Measurements from ENCODE around the gene HS6ST3. TPM values are rescaled to one million over a fixed set of nuclear protein-coding genes. Genes with fewer than 3 reads are reported as not detected.
"Not testable (repeated sequence)": the region's sequence is repeated elsewhere in the genome, so short reads cannot be mapped to it uniquely, and the experiment has no call there.

The HS6ST3 gene
- total and polyA plus RNA-seq, 2 donors (not counting 3 experiments of a cell fraction or from before 2014, with no cell fraction given): 0.03 to 0.15 TPM

- Histone ChIP-seq H3K79me2 (ENCODE audit: control insufficient read depth, insufficient read depth, low read length) (no peaks in the 10 kb centered on the region), H3K27me3 (ENCODE audit: control insufficient read depth in 2 of 2, insufficient read depth in 2 of 2, low read length in 2 of 2) (peaks cover 0 to 3% of the 10 kb centered on the region in 2 experiments), H4K20me1 (replicated peaks; ENCODE audit: control insufficient read depth, extremely low read depth, insufficient read depth, low read length) (no peaks in the 10 kb centered on the region), H3K4me2 (ENCODE audit: insufficient read depth, low read length) (no peak overlapping the region), H3K27ac (ENCODE audit: insufficient read depth, low read depth, low read length) (no peak overlapping the region), H3K9ac (replicated peaks; ENCODE audit: extremely low read depth, insufficient read depth, low read length) (no peak overlapping the region), H3K9me1 (replicated peaks; ENCODE audit: control insufficient read depth, extremely low read depth, insufficient read depth, low read length) (no peaks in the 10 kb centered on the region), H3K36me3 (ENCODE audit: control insufficient read depth in 2 of 2, extremely low read depth in 1 of 2, insufficient read depth in 2 of 2, low read length in 2 of 2) (no peaks in the 10 kb centered on the region), H3K4me3 (replicated peaks in 1 of 3; ENCODE audit: insufficient read depth in 1 of 3, low read depth in 1 of 3, low read length in 3 of 3) (no peak overlapping the region), H3K9me3 (replicated peaks; ENCODE audit: control insufficient read depth, insufficient read depth, low read length) (no peaks in the 10 kb centered on the region), H2AFZ (ENCODE audit: low read depth, low read length) (no peak overlapping the region), H3K4me1 (ENCODE audit: control insufficient read depth, extremely low read depth, insufficient read depth, low read length) (no peaks in the 10 kb centered on the region)
- TF ChIP-seq JUN (IDR thresholded peaks at IDR 0.05; ENCODE audit: borderline replicate concordance, insufficient read depth, insufficient read length, low read depth): no peak
- no peak for TF ChIP-seq MAX (IDR thresholded peaks at IDR 0.05; ENCODE audit: insufficient read depth, insufficient read length)
- TF ChIP-seq EZH2 (IDR thresholded peaks at IDR 0.05; ENCODE audit: borderline replicate concordance, low read depth, low read length, severe bottlenecking): no peak
- no peak for TF ChIP-seq POLR2AphosphoS5 (IDR thresholded peaks at IDR 0.05; ENCODE audit: insufficient read depth, low read depth, low read length)
- TF ChIP-seq GATA2 (IDR thresholded peaks at IDR 0.05; ENCODE audit: insufficient read depth, insufficient read length, low read depth, low read length): no peak
- TF ChIP-seq FOS (IDR thresholded peaks at IDR 0.05; ENCODE audit: borderline replicate concordance, insufficient read depth, low read length): no peak
- DNase-seq (ENCODE audit: low read depth, low spot score) (no peak), FAIRE-seq (no peak)
- intact Hi-C loops (cut with micrococcal nuclease) (no loop called here), dilution Hi-C loops (cut with MboI; ENCODE audit: extremely low pct_ligation_motif_present, low sequenced_read_pairs) (no loop called here)
- ChIA-PET POLR2A (no interaction called here), CTCF (no interaction called here)
- BruUV-seq (replicated peaks): no TSS peak
Observed at GRCh38 chr13:96104516-96104915, 14.6 kb downstream of the HS6ST3 start.

- H3K4me1 ChIP-seq (ENCODE audit: control insufficient read depth, extremely low read depth, insufficient read depth, low read length); CTCF ChIA-PET; H3K4me2 ChIP-seq (ENCODE audit: insufficient read depth, low read length); H3K27ac ChIP-seq (ENCODE audit: insufficient read depth, low read depth, low read length); H3K79me2 ChIP-seq (ENCODE audit: control insufficient read depth, insufficient read depth, low read length); H3K9me3 ChIP-seq (replicated peaks; ENCODE audit: control insufficient read depth, insufficient read depth, low read length); H3K4me3 ChIP-seq (replicated peaks in 1 of 3; ENCODE audit: insufficient read depth in 1 of 3, low read depth in 1 of 3, low read length in 3 of 3); intact Hi-C loops (cut with micrococcal nuclease); H3K9me1 ChIP-seq (replicated peaks; ENCODE audit: control insufficient read depth, extremely low read depth, insufficient read depth, low read length); FAIRE-seq; H3K36me3 ChIP-seq (ENCODE audit: control insufficient read depth in 2 of 2, extremely low read depth in 1 of 2, insufficient read depth in 2 of 2, low read length in 2 of 2); POLR2A ChIA-PET; DNase-seq (ENCODE audit: low read depth, low spot score); BruUV-seq (replicated peaks); H3K27me3 ChIP-seq (ENCODE audit: control insufficient read depth in 2 of 2, insufficient read depth in 2 of 2, low read length in 2 of 2); H3K9ac ChIP-seq (replicated peaks; ENCODE audit: extremely low read depth, insufficient read depth, low read length); H2AFZ ChIP-seq (ENCODE audit: low read depth, low read length); H4K20me1 ChIP-seq (replicated peaks; ENCODE audit: control insufficient read depth, extremely low read depth, insufficient read depth, low read length); dilution Hi-C loops (cut with MboI; ENCODE audit: extremely low pct_ligation_motif_present, low sequenced_read_pairs): not testable (repeated sequence)
Observed at GRCh38 chr13:96108072-96108471, 18.2 kb downstream of the HS6ST3 start.

All from endothelial cell of umbilical vein (primary cell).